NB4 (cell line): Measurements from ENCODE around the gene TSPAN32.
"Not testable (repeated sequence)": the region's sequence is repeated elsewhere in the genome, so short reads cannot be mapped to it uniquely, and the experiment has no call there.

ENCODE experiments used
- DNase-seq: peaks from one replicate; pipeline ENCODE4 v3.0.0; 2010; ENCODE audit warnings: low read depth
- H3K4me3 ChIP-seq: one replicate; pipeline ENCODE4 v1.5.1; 2011; ENCODE audit warnings: mild to moderate bottlenecking, low read depth, low read length, moderate library complexity
- CTCF ChIP-seq: IDR thresholded peaks from one replicate; pipeline ENCODE4 v1.5.1; 2012; ENCODE audit warnings: low read depth, low read length
- MAX ChIP-seq: IDR thresholded peaks from 2 replicates; pipeline ENCODE4 v1.6.1; 2011; ENCODE audit warnings: low read depth, low read length
- MYC ChIP-seq: IDR thresholded peaks from 2 replicates; pipeline ENCODE4 v1.6.1; 2011; ENCODE audit warnings: low read depth, low read length
- POLR2A ChIP-seq: IDR thresholded peaks from 2 replicates; pipeline ENCODE4 v1.6.1; 2011; ENCODE audit warnings: mild to moderate bottlenecking; ENCODE audit not compliant: insufficient read length; ENCODE audit errors: extremely low read depth

The TSPAN32 gene

GRCh38 chr11:2361565-2361964 is 59.8 kb downstream of the TSPAN32 start:
- no peak for DNase-seq
- TF ChIP-seq MAX = no peak
- TF ChIP-seq MYC = no peak
- TF ChIP-seq CTCF = no peak
- TF ChIP-seq POLR2A = no peak
- H3K4me3 ChIP-seq = no peak overlapping the region

GRCh38 chr11:2362414-2362813 is 60.6 kb downstream of the TSPAN32 start:
- DNase-seq = no peak
- H3K4me3 ChIP-seq = no peak overlapping the region
- TF ChIP-seq CTCF (no peak), POLR2A (no peak), MYC (no peak), MAX (no peak)

- no peak for DNase-seq
- no peak for TF ChIP-seq MAX
- no peak for TF ChIP-seq MYC
- H3K4me3 ChIP-seq = no peak overlapping the region
Observed at GRCh38 chr11:2363130-2363529, 61.3 kb downstream of the TSPAN32 start.

- no peak for DNase-seq
- H3K4me3 ChIP-seq = no peak overlapping the region
- TF ChIP-seq MYC = no peak
- TF ChIP-seq CTCF = no peak
- TF ChIP-seq MAX = no peak
- no peak for TF ChIP-seq POLR2A
Observed at GRCh38 chr11:2363577-2364370, 62.0 kb downstream of the TSPAN32 start.

- not testable (repeated sequence) for DNase-seq, H3K4me3 ChIP-seq
Observed at GRCh38 chr11:2364386-2364785, 62.6 kb downstream of the TSPAN32 start.

- TF ChIP-seq MAX (no peak), CTCF (no peak), MYC (no peak), POLR2A (no peak)
- H3K4me3 ChIP-seq = no peak overlapping the region
Observed at GRCh38 chr11:2365571-2366210, 63.9 kb downstream of the TSPAN32 start.

More at GRCh38 chr11:2365571-2366210, 63.9 kb downstream of the TSPAN32 start:
- no peak for DNase-seq
